Measurements from ENCODE around the gene CFAP100.

The CFAP100 gene

DNA sequence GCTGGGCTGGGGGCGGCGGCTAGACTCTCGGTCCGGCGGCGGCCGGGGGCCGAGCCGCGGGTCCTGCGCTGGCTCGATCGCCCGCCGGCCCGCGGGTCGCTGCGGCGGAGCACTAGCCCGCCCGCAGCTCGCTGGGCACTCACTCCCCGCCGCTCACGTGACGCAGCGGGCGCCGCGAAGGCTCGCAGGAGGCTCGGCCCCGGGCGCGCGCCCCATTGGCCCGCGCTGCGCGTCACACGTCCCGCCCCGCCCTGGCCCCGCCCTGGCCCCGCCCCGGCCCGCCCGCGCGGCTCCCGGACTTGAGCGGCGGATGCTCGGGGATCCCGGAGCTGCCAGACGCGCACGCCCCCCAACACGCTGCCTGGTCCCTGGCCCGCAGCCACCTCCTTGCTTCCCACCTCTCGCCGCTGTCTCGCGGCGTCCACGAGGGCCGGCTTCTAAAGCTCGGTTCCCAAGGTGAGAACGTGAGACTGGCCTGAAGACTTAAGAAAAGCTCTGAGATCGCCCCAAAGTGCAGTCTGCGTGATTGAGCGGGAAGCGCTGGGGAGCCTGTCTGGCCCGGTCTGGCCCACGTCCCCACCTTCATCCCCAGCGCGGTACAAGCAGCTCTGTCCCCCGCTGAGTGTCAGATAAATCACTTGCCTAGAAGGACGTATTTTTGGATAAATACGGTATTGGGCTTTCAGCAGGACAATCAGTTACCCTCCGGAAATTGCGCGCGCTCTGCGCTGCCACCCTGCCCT is 37.2 kb upstream of the CFAP100 start, which contains the start of gene KLF15:
Gene KLF15 (minus strand): TSS at position 114 of the 743 bp plus-strand sequence. CDS start 4,486 bp downstream, outside the sequence.
- peak; percentile 2 for DNase-seq

DNA sequence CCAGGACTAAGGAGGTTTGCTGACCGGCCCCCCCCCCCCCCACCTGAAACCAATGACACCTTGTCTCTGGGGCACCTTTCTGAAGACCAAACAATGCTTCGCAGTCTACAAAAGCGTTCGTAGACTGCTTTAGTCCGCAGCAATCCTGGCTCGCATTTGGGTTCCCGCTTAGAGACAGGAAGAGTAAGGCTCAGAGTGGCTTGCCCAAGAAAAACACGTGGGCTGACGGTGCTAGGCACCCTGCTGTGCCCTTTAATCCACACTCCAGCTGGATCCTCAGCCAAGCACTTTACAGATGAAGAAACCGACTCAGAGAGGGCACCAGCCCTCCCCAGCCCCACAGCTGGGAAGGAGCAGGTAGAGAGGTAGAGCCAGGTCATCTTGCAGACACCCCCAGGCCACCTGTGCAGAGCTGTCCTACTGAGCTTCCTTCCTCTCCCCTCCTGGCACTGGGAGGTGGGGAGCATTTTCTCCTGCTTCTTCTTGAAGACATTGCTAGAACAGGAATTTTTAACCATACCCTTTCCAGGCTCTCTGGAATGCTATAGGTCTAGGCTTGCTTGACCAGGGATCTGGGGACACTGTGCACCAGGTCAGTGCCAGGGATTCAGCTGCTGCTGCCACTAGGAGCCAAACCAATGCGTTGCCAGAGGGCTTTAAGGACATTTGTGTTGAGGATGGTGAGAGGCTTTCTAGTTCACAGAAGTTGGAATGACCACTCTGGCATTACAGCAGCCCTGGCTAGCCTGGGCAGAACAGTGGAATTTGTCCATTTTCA is 36.5 kb upstream of the CFAP100 start:
- DNase-seq = no peak

DNA sequence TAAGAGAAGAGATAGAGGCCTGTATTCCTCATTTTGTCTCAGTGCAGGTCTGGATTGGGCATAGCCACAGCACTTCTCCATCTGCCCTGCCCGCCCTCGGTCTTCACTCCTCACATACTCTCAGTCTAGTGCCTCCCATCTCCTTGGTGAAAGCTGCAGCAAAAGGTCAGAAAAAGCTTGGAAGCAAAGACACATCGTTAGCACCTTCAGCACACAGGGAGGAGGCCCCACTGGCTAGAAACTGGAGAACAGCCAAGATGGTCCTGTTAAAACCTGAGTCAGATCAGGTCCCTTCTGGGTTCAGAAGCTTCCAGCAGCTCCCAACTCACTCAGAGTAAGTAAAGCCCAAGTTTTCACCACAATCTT is 35.9 kb upstream of the CFAP100 start:
- DNase-seq = no peak

DNA sequence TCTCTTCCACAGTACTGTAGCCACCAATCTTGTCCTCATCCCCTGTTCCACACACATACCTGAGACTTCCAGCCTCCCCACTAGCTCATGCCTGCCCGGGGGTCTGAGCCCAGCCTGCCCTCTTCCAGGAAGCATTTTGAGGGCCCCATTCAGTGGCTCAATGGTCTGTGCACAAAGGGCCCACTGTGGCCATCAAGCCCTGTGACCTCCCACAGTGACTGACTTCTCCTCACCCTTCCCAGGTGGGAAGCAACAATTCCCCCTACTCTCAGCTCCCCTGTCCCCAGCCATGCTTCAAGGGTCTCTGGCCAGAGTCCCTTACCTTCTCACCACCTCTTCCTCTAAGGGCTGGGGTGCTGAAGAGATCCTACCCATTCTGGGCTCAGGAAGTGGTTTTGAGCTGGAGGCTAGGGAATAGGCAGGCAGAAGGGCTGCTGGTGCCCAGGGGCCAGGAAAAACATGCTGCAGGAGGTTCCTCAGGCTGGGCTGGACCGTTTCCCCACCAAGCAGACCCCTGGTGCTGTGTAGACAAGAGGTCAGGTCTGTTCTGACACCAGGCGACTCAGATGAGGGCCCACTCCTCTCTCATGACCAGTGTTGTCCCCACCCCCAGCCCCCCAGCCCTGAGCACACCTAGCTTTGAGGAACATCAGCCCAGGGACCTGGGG is 34.5 kb upstream of the CFAP100 start:
- no peak for DNase-seq

DNA sequence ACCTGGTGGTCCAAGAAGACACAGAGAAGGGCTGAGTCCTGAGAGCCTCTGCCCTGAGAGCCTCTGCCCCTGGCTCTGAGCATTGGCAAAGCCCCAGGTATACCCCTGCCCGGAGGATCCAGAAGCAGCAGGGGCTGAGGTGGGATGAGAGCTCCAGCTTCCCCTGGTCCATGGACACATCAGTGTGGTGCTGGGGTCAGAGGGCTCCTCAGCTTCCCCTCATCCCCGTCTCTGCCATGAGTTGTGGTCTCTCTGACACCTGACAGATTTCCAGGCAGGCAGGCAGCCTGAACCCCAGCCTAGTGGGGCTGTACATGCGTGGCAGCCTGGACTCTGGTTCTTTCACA is 34.0 kb upstream of the CFAP100 start:
- DNase-seq = no peak

DNA sequence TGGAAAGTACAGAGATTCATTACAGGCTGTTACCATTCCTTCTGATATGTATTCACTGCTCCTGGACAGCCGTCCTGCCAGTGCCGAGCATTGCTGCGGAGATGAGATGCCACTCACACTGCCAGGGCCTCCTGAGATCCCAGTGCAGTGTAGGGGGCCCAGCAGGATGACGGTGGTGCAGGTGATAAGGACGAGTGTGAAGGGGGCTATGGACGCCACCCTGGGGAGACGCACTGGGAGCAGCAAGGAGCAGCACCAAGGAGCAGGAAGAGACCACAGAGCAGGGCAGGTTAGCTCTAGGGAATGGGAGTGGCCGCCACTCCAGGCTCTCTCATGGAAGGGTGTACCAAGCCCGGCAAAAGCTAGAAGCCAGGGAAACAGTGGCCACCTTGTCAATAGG is 33.5 kb upstream of the CFAP100 start:
- DNase-seq = no peak

DNA sequence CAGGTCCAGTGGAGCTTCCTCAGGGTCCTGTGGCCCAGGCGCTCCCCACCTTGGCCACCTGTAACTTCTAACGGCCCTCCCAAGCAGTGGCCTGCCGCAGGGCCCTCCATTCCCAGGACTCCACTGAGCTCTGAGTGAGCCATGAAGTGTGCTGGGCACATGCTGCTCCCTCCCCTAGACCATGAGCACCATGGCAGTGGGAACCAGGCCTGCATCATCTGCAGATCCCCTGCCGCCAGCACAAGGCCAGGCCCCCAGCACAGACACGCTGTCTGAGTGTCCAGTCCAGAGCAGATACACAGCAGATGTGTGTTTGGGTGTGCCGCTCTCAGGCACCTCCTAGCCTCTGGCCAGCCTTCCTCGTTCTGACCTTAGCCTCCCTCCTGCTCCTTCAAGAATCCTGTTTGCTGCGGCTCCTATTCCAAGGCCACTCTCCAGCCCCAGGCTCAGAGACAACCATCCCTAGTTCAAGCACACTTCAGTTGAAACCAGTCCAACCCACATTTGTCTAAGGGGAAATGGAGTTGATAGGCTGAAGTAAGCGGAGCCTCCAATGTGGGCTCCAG is 30.5 kb upstream of the CFAP100 start:
- no peak for DNase-seq

DNA sequence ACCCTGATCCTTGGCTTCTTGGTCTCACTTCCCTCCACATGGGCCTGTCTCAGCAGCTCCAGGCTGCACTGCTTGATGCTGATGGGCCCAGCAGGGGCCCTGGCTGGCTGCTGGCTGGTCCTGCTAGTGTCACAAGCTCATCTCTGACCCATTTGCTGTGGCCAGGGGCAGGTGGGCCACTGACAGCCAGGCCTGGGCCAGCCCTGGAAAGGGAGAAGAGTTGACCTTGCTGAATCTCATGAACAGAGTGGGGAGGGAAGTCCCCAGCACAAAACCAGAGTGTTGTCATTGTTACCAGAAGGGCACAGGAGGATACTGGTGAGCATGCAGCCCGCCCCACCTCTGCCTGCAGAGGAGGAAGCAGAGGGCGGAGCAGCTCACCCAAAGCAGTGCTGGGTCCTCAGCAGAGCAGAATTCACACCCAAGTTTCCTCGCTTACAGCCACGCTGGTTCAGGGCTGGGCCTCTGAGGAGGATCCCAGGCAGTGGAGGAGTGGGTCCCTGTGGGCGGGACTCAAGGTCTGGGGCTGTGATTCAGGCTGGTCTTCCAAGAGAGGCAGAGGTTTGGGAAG is 29.9 kb upstream of the CFAP100 start:
- DNase-seq = no peak

DNA sequence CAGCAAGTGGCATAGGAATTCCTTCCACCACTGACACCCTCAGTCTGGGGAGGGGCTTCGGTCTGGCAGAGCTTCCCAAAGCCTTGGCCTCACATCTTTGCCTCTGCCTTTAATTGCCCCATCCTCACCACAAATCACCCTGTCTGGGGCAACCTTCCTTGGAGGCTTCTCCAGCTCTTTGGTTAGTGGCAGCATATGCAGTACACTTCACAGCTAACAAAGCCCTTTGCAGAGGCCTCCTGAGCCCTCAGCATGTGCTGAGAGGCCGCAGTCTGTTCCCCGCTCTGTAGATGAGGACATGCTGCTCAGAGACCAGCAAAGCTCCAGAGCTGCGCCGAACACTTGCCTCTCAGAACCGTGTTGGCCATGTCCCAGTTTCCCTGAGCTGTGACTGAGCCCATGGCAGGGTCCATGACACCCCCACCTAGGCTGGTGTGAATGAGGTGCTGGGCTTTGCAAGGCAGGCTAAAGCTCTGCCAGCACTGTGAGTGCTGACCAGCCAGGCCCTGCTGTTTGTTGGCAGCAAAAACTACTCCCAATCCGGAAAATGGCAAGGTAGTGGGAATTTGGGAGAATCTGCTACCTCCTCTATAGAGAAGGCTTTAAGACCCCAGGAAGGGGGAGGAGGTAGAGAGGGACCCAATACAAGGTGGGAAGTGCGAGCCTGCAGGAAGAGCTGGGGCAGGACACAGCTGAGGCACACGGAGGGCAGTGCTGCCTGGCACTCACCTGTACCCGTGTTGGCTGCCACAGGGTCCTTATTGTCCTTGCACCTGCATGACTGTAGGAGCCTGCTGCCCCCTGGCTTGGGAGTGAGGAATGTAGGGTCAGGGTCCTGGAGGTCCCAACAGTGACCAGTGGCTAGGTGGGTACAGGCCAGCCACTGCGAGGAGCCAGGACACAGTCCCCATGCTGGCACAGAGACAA is 29.1 kb upstream of the CFAP100 start:
- no peak for DNase-seq

DNA sequence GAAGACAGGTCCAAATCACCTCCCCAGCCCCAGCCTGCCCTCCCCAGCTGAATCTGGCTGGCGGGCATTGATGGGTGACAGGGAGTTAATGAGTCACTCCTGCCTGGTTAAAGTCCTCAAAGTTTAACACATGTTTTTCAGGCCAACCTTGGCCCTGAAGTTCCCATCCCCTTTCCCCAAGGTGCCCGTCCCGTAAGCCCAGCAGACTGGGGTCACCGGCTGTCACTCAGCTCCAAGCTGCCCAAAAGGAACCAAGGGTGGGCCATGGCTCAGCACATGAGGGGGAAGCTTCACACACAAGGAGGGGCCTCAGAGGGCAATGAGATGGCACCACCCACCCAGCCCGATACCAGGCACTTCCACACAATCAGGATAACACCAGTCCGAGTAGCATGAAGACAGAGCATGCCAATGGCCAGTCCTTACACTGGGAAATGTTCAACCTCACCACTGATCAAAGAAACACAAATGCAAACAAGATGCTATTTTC is 27.3 kb upstream of the CFAP100 start:
- DNase-seq = no peak

DNA sequence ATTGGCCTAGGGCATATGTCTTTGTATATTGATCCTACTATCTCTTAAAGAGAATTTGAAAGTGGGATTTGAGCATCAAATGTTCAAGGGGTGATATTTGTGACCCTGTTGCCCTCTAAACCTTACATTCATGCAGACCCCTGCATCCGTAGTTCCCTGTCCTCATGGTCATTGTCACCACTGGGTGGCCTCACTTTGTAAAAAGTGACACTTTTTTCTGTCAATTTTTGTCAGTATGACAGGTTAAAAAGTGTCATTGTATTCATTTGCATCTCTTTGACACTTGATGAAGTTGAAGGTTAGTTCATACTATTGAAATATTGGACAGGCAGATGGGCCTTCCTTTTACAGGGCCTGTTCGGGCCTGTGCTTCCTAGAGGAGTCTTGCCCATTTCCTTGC is 25.2 kb upstream of the CFAP100 start:
- DNase-seq = no peak

DNA sequence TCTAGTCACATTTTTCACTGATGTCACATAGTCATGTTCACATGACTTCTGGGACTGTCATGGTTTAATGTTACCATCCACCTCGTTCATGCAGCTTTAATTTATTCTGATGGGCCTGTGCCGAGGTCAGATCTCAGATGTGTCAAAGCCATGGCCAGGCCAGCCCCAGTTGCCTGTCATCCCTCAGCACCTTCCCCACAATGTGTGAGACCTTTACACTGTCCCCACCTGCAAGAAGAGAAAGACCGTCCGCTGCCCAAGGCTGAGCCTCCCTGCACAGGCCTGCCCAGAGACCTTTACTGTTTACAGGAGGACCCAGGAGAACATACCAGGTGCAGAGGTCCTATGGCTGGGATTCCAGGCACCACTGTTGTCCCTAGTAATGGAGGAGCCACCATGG is 24.7 kb upstream of the CFAP100 start:
- no peak for DNase-seq

DNA sequence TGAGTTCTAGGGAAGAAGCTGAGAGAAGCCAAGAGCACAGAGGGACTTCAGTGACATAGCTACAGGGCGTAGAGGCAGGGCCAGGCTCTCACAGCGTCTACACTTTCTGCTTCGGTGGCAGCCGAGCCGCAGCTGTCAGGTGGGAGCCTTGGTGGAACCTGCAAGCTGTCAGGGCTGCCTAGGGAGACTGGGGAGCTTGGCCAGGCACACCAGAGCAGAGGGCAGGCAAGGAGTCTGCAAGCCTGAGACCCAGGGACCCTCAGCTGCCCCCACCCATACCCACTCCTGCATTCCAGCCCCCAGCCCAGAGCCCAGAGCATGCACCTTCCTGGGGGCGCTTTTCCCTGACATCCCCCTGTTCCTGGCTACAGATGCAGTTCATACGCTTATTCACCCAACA is 24.1 kb upstream of the CFAP100 start:
- DNase-seq = no peak

DNA sequence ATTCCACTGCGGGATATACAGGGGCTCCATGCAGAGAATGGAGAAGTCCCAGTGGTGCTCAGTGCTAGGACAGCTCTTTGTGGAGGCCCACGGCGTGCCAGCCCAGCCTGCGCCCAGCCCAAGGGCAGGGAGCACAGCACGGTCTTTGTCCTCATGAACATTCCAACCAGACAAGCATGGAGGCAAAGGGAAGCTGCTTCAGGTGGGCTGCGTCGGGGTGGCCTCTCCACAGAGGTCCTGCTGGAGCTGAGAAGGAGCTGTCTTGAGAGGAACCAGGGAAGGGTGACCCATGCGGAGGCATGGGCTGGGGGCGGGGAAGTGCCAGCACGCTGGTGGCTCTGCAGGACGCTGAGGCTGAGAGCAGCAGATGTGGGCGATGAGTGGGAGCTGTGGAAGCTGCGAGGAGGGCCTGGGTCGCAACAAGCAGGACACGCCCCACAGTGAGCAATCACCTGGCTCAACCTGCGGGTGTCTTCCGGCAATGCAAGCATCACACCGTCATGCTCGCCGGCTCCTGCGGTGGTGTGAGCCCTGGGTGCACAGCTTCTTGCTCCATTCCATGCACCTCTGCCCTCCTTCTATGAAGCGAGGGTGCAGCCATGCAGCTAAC is 23.5 kb upstream of the CFAP100 start:
- no peak for DNase-seq

DNA sequence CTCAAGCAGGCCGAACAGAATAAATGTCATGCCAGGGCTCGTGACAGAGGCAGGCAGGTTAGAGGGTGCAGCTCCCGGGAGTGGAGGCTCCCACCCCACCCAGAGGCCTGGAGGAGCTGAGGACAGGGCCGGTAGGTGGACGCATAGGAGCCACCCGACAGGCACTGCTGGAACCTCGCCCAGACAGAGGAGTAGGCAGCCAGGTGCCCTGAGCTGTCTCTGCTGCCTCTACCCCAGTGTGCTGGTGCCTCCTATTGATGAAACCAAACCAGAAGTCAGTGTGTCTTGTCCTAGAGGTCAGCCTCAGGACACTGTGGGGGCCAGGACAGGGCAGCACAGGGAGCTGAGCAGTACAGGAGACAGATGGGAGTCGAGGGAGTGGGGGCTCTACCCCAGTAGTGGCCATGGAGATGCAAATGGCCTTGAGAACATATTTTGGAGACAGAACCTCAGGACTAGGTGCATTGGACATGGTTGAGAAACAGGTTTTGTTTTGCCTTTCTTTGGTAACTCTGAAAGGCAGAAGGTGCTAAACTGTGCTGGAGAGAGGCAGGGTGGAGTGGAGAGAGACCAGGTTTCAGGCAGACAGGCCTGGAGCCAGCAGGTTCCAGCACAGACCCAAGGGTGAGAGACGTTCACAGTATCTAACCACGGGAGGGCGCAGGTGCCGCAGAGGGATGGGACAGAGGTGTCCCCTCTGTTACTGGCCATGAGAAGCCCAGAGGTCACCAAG is 22.1 kb upstream of the CFAP100 start:
- DNase-seq = no peak

DNA sequence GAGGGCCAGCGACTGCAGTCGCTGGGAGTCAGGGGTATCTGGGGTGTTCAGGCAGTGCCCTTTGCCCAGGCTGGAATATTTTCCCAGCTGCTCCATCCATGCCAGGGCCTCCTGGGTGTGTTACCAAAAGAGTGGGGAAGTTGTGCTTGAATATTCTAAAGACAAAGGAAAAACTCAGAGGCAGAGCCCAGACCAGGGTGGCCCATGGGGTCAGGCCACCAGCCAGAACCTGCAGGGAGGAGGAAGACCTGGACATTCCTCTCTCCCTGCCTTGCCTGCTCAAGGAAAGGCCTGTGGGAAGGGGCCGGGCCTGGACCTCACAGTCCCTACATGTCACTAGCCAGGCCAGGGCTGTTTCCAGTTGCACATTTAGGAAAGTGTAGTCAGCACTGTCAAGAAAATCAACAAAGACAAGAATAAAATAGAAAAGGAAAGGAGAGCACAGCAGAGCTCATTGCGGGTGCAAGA is 21.5 kb upstream of the CFAP100 start:
- no peak for DNase-seq

DNA sequence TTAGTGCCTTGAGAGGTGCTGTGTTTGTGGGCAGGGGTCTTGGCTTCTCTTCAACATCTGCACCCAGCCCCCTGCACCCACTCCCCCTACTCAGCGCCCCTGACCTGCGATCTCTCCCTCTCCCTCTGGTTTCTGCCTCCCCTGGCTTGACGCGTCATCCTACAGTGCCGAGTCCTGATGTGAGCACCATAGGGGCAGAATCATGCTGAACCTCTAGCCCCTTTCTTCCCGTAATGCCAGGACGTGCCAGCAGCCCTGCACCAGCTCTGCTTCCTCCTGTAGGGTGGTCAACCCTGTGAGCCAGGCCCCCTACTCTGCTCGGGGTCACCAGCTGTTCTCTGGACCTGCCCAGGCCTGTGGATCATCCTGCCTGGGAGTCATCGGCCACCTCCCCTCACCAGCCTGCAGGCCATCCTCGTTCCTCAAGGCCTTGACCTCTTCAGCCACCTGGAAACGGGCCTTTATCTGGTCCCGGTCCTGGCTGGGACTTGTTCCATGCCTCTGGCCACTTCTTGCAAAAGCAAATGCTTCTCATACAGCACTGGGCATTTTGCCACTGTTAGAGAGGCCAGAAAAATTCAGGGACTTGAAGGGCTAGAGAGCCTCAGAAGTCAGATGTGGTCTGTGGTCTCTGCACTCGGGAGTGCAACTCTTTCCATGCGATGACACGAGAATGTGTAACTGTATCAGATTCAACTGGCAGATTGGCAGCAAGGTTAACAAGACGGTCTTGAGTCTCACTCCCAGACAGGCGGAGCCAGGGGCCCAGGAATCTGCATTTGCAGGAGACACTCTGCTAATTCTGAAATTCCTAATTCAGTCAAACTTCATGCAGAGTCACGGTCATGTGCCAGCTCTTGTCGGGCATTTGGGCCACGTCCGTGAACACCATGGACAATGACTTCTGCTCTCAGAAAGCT is 20.8 kb upstream of the CFAP100 start:
- DNase-seq = no peak

DNA sequence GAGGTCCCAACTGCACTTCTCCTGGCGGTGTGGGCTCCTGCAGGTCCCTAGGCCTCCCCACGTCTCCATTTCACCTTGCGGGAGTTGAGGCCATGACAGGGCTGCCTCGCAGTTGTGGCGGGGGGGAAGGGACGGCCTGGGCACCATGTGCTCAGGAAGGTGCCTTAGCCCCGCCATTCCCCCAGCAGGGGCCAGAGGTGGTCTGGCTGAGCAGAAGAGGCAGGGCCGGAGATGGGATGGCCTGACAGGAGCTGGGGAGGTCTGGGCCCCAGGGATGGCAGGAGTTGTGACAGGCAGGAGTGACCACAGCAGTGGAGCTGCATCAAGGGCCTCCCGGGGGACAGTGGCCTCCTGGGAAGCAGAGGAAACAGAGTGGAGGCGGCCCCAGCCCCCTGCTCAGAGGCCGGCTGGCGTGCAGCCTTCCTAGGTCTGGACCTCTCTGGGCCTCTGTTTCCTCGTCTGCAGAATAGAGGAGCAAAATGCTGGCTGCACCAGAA is 18.8 kb upstream of the CFAP100 start:
- DNase-seq = no peak

DNA sequence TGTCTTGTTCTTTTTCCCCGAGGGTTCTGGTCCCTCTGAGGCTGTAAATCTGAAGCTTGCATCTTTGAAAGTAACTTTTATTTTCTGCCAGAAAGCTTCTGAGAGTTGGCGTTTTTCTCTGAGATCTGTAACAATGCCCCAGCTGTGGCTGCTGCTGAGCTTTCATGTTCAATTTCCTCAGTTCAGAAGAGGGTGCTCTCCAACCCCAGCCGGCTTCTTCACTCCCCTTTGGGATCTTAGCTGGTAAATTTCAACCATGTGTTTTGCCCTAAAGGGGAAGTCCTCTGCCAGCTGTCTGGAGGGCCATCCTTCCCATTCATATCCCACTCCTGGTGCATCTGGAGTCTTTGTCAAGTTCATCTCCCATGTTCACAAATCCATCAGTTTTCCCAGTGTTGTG is 18.3 kb upstream of the CFAP100 start:
- no peak for DNase-seq
